NCI-H1105 (cell line): ENCODE data around the gene MORN1.

ENCODE experiments used
- DNase-seq: peaks from one replicate; lab custom pipeline; 2025; lab: John Stamatoyannopoulos, UW

MORN1 gene

GRCh38 chr1:2290171-2290578 is 101.2 kb downstream of the MORN1 start:
- no peak for DNase-seq

DNA sequence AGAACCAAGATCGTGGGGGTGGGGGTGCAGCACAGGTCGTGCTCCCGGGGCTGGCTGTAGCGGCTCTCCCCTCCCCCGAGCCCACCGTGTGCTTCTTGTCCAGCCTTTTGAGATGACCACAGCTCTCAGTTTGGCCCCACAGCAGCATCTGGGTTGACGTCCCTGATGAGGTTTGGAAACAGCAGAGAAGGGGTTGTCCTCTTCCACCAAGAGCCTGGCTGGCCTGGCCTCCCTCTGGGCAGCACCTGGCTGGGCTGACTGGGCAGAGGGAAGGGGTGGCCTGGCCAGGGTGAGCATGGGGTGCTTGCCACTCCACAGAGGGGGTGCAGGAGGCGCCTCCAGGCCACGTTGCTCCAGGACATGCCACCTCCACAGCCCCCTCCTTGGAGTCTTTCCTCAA is 101.7 kb downstream of the MORN1 start:
- no peak for DNase-seq

DNA sequence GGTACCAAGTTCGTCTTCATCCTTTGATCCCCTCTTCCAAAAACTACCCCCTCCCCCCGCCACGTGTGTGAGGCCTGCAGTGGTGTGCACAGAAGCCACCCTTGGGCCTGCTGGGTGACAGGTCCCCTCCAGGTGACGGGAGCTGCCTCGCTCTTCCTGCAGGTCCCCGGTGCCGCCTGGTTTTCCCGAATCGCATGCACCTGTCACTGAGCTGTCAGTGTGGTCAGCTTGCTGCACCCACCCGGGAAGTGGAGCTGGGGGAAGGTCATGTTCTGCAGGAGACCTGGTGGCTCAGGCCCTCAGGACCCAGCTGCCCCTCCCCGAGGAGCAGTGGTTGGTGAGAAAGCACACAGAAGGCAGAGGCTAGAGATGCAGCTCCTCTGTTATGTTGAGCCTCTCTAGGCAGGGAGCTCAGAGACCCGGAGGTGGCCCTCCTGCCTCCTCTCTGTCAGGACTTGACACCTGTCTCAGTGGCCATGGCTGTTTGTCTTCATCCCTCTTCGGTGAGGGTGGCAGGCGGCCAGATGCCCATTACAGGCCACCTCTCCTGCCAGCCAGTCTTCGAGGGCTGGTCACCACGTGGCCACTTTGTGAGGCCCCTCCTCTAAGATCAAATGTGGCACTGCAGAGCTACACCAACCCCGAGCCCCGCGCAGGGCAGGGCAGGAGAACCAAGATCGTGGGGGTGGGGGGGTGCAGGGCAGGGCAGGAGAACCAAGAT is 102.4 kb downstream of the MORN1 start:
- no peak for DNase-seq

- DNase-seq: no peak
These were observed 103.0 kb downstream of the MORN1 start for GRCh38 chr1:2288311-2288710.

DNA sequence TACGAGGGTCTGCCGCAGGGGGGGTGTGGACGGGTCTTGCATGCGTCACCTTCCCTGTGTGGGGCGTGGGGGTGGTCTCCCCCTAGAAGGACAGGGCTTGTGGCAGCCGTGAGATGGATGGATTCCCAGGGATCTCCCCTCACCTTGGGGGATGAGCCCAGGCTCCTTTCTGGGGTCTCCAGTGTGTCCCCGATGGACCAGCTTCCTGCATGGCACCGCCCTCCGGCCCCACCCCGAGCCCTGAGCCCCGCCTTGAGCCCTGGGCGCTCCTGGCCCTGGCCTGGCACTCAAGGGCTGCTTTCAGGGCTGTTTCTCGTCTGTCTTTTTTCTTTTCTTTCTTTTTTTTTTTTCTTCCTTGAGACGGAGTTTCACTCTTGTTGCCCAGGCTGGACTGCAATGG is 103.7 kb downstream of the MORN1 start:
- no peak for DNase-seq

DNA sequence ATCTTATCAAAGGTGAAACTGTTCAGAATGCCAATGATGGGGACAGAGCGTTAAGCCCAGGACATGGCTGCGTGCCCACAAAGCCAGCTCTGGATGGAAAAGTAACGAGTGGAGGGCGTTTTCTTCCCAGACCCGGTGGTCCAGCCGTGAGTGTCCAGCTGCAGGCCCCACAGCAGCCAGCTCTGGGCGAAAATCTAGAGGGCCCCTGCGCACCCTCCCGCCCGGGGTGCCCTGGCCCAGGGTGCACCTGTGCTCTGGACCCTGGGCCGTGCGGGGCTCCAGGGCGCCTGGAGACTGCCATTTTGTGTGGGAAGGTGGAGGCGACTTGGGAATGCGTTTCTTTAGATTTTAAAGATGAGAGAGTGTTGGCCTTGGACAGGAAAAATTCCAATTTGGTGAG is 104.4 kb downstream of the MORN1 start:
- DNase-seq: no peak

- DNase-seq: no peak
These were observed 106.4 kb downstream of the MORN1 start for GRCh38 chr1:2284932-2285331.

DNA sequence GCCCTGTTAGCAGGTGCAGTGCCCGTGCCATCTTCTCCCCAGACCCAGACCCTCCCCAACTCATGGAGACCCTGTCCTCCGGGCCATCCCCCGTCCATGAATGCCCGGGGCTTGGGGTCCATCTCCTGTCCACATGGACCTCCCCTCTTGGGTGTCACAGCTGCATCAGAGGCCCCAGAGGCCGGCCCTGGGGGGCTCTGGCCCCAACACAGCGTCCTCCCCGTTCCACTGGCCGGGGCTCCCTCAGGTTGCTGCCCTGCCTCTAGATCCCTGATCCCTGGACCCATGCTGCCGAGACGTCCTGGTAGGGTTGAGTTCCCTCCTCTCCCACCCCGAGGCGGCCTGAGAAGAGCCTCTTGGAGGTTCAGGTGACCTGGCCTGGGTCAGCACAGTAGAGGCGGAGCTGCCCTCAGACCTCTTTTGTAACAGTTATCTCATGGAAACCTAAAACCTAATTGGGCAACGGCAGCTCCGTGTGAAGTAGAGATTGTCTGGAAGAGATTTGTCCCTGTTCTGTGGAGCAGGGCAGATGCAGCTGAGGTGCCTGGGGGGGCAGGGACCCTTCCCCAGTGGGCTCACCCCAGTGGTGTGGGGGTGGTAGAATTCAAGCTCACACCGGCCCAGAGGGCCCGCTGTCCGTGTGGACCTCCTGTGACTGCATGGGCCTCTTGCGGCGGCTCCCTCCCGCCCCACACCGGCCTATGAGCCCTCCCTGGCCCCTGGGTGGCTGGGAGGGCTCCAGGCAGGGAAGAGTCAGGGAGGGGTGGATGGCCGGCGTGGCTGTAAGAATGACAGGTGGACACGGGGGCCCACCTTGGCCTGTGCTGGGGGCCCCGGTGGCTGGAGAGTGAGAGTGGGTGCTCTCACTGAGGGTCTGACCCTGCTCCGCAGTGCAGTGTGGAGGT is 107.1 kb downstream of the MORN1 start:
- no peak for DNase-seq

- no peak for DNase-seq
These were observed 107.9 kb downstream of the MORN1 start for GRCh38 chr1:2283371-2283990.

DNA sequence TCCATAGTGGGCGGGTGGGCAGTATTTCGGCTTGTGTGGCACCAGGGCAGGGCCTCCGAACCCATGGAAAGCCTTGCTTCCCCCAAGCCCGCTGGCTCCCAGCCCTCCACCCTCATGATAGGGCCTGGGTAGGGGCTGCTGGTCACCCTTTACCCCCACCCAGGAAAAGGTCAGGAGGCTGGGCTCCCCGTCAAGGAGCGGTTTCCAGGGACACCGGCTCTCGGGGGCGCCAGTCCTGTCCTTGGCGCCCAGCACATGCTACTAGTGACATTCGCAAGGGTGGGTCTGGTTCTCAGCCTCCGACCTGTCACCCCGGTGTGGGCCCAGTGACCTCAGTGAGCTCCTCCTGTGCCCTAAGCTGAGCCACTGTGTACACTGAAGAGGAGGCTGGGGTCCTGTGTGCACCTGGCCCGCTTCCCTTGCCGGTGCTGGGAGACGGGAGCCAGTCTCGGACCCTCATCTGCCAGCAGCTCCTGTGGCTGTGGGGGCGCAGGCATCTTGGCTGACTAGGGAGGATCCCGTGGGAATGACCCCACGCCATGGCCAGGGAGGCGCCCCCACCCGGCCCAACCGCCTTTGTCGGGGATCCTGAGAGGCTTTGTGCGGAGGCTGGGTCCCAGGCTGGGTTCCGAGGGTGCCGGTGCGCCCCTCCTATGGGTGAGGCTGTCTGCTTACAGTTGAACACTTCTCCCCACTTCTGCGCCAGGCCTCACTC is 108.6 kb downstream of the MORN1 start:
- DNase-seq: no peak

GRCh38 chr1:2279817-2280216 is 111.5 kb downstream of the MORN1 start:
- no peak for DNase-seq

GRCh38 chr1:2279210-2279639 is 112.1 kb downstream of the MORN1 start:
- DNase-seq: no peak

DNA sequence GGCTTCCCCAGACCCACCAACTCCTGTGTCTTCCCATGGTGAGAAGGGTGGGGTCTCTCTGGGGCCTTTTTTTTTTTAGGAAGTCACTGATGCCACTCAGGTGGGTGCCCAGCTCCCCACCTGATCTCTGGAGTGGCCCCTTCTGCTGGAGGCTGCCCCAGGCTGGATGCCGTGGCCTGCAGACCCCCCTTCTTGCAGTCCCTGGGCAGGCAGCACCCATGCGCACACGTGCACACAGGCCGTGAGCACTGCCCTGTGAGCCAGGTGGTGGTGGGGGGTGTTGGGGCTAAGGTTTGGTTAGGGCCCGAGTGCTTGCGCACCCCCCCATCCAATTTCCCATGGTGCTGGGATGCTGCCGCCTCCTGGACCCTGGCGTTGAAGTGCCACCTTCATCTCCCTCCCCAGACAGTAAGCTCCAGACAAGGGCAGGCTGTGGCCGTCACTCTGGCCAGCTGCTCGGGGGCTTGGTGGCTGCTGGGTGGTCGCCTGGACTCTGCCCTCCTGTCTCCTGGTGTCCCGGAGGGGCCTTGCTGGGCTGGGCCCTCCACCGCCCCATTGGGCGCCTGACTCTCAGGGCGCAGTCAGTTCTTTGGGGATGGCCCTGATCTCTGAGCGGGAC is 112.7 kb downstream of the MORN1 start:
- no peak for DNase-seq

DNA sequence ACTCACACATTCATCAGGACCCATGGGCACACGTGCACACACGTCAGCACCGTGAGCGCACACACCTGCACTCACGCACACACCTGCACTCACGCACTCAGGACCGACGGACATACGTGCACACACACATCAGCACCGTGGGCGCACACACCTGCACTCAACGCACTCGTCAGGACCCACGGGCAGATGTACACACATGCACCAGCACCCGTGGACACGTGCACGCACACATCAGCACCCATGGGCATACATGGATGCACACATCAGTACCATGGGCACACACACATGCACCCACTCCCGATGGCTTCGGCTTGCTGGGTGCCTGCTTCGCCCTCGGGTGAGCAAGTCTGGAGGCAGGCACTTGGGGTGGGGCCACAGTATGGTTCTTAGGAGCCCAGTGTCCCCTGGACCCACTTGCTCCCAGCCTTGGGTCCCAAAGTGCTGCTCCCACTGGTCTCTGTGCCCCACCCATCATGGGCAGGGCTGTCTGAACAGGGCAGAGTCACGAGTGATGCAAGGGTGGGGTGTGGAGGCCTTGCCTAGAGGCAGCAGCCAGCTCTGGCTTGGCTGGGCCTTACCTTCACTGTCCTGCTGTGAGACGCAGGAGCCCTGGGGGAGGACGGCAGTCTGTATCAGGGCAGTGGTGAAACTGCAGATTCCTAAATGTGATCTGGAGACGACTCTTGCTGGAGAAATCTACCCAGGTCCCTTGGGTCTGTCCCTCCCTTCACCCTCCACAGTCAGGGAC is 113.4 kb downstream of the MORN1 start:
- DNase-seq: no peak

DNA sequence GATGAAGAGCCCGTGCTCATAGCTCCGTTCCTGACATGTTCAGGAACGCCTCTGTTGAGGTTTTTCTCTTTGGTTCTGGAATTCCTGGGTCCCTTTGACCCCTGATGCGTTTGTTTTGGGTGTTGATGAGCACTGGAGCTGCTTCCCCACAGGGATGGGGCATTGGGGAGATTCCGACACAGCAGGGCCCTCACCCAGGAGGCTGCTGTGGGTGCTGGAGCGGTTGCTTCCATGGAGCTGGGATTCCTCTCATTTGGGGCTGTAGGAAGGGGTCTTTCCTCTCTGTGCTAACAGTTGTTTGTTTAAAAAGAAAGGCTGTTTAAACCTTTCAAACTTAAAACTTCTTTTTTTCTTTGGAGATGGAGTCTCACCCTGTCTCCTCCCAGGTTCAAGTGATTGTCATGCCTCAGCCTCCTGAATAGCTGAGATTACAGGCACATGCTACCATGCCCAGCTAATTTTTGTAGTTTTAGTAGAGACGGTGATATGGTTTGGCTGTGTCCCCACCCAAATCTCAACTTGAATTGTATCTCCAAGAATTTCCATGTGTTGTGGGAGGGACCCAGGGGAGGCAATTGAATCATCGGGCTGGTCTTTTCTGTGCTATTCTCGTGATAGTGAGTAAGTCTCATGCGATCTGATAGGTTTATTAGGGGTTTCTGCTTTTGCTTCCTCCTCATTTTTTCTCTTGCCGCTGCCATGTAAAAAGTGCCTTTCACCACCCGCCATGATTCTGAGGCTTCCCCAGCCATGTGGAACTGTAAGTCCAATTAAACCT is 114.4 kb downstream of the MORN1 start:
- no peak for DNase-seq

DNA sequence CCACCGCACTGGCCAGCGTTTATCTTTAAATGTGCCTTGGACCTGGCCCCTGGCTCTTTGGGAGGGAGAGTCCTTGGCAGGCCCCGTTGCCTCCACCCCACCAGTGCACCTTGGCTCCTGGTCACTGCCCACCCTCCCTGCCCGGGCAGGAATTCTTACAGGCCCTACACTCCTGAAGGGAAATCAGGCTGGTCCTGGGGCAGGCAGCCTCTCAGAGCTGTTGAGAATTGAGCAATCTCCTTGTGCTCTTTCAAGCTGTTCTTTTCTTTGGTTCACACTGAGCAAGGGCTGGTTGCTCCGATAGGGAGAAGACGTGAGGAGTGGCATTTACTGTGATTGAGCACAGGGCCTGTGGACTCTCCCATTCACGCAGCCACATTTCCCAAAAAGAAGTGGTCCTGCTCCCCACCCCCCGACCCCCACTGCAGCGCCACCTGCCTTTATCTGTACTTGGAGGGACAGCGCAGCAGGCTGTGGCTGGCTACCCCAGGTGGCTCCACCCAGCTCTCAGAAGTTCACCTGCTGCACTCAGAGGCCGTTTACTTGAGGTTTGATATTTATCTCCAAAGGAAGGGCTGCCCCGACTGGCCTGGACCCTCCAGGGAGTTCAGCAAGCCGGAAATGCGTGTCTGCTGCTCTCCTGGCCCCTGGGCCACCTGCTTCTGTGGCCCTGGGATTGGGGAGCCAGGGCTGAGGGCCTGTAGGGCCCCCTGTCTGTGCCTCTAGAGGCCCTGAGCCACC is 115.4 kb downstream of the MORN1 start:
- peak; percentile 4 for DNase-seq

GRCh38 chr1:2274929-2275475 is 116.4 kb downstream of the MORN1 start:
- DNase-seq: no peak

DNA sequence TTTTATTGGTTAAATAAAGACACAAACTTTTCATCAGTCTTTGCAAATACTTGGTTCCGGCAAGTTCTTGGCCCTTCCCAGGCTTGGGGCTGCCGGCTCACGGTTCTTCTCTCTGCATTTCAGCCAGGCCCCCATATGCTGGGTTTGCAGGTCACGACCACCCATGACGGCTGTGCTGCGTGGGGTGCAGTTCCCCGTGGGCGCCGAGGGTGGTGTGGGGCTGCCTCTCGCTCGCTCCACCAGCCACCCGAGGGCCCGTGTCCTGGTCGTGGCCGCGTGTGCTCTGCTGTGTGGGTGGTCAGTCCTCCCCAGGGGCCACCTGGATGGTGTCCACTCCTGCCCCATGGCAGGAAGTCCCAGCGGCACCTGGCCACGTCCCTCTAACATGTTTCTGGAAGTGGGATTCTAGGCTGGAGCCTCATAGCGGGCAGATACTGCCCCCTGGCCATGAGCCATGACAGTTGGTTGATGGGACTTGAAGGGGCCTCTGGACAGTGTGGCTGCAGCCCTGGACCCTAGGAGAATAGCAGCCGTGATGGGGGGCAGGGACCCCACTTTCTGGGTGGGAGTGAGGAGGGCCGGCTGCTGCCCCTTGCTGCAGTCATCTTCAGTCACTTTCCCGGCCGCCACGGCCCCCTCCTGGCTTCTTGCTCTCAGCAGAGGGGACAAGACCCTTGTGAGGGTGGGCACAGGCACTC is 117.0 kb downstream of the MORN1 start:
- no peak for DNase-seq
